Type B pancreatic cell (in vitro differentiated cells): ENCODE data around the gene MBD3L3. TPM values are rescaled to one million over a fixed set of nuclear protein-coding genes. Genes with fewer than 3 reads are reported as not detected.
"Not testable (repeated sequence)": the region's sequence is repeated elsewhere in the genome, so short reads cannot be mapped to it uniquely, and the experiment has no call there.

Experiments used
- DNase-seq: peaks from one replicate; pipeline ENCODE4 v3.0.0; 2021; ENCODE audit warnings: mixed read lengths; ENCODE audit not compliant: unreplicated experiment; ENCODE audit errors: extremely low spot score
- H3K27ac Mint-ChIP-seq: 2 replicates; pipeline ENCODE4 v1.8.0; 2021; ENCODE audit warnings: mild to moderate bottlenecking, mixed read lengths
- H3K27me3 Mint-ChIP-seq: 2 replicates; pipeline ENCODE4 v1.8.0; 2021; ENCODE audit warnings: mixed read lengths
- H3K36me3 Mint-ChIP-seq: 2 replicates; pipeline ENCODE4 v1.8.0; 2021; ENCODE audit warnings: mixed read lengths
- H3K4me1 Mint-ChIP-seq: one replicate; pipeline ENCODE4 v1.8.0; 2021; ENCODE audit warnings: mixed read lengths; ENCODE audit not compliant: unreplicated experiment
- H3K4me3 Mint-ChIP-seq: 2 replicates; pipeline ENCODE4 v1.8.0; 2021; ENCODE audit warnings: mild to moderate bottlenecking, mixed read lengths
- H3K9me3 Mint-ChIP-seq: 2 replicates; pipeline ENCODE4 v1.8.0; 2021; ENCODE audit warnings: mixed read lengths
- CTCF ChIP-seq: fragments of 200-600 bp; sonication (generic); conservative IDR thresholded peaks from 2 replicates; pipeline ENCODE4 v1.5.0; 2021; ENCODE audit warnings: antibody characterized with exemption, mild to moderate bottlenecking
- long read RNA-seq: library from polyadenylated mRNA; unstranded; transcript quantifications from one replicate; pipeline ENCODE4 v2.0.0, GENCODE V29; 2020
- total RNA-seq: library from RNA; stranded (reverse); gene quantifications from 2 replicates; pipeline ENCODE4 v1.2.1, GENCODE V29; 2021; ENCODE audit warnings: low replicate concordance

The MBD3L3 gene
- not detected in 2 replicates for total RNA-seq
- long read RNA-seq = 0 reads

GRCh38 chr19:7058576-7058975 is at the start of gene MBD3L3:
Gene MBD3L3 (minus strand): TSS chr19:7058676. CDS start chr19:7058605, 71 bp downstream.
- H3K4me3 Mint-ChIP-seq, DNase-seq, H3K36me3 Mint-ChIP-seq, H3K27ac Mint-ChIP-seq, H3K27me3 Mint-ChIP-seq, H3K4me1 Mint-ChIP-seq, H3K9me3 Mint-ChIP-seq: not testable (repeated sequence)

- no peaks in the 10 kb centered on the region for H3K9me3 Mint-ChIP-seq
- H3K27me3 Mint-ChIP-seq = peaks cover 3% of the 10 kb centered on the region
Measured at GRCh38 chr19:7106711-7107657, 48.5 kb upstream of the MBD3L3 start.

GRCh38 chr19:7104747-7105447 is 46.4 kb upstream of the MBD3L3 start:
- TF ChIP-seq CTCF = no peak
- DNase-seq = no peak
- peaks cover 3% of the 10 kb centered on the region for H3K27me3 Mint-ChIP-seq
- peaks cover 10% of the 10 kb centered on the region for H3K4me1 Mint-ChIP-seq
- H3K27ac Mint-ChIP-seq = no peak overlapping the region
- no peaks in the 10 kb centered on the region for H3K9me3 Mint-ChIP-seq
- no peaks in the 10 kb centered on the region for H3K36me3 Mint-ChIP-seq
- H3K4me3 Mint-ChIP-seq = no peak overlapping the region

More at GRCh38 chr19:7106711-7107657, 48.5 kb upstream of the MBD3L3 start:
- no peak overlapping the region for H3K4me3 Mint-ChIP-seq
- no peak for DNase-seq
- H3K27ac Mint-ChIP-seq = no peak overlapping the region
- no peak for TF ChIP-seq CTCF
- H3K4me1 Mint-ChIP-seq = peaks cover 5% of the 10 kb centered on the region
- no peaks in the 10 kb centered on the region for H3K36me3 Mint-ChIP-seq

- no peak for TF ChIP-seq CTCF
- peaks cover 10% of the 10 kb centered on the region for H3K4me1 Mint-ChIP-seq
- DNase-seq = no peak
- H3K36me3 Mint-ChIP-seq = peaks cover 9% of the 10 kb centered on the region
- peak overlapping the region; percentile 94 for H3K27ac Mint-ChIP-seq
- H3K4me3 Mint-ChIP-seq = peak overlapping the region; percentile 76
- peaks cover 3% of the 10 kb centered on the region for H3K27me3 Mint-ChIP-seq
- peaks cover 7% of the 10 kb centered on the region for H3K9me3 Mint-ChIP-seq
Measured at GRCh38 chr19:7101498-7102253, 43.2 kb upstream of the MBD3L3 start.

GRCh38 chr19:7099597-7099921 is 41.1 kb upstream of the MBD3L3 start:
- peaks cover 21% of the 10 kb centered on the region for H3K36me3 Mint-ChIP-seq
- DNase-seq = no peak
- H3K9me3 Mint-ChIP-seq = peaks cover 20% of the 10 kb centered on the region
- H3K27ac Mint-ChIP-seq = peak overlapping the region; percentile 94
- peak overlapping the region; percentile 95 for H3K4me3 Mint-ChIP-seq
- TF ChIP-seq CTCF = no peak
- H3K4me1 Mint-ChIP-seq = peaks cover 10% of the 10 kb centered on the region
- peaks cover 3% of the 10 kb centered on the region for H3K27me3 Mint-ChIP-seq
